ENCODE data around the gene ZNF467.

ZNF467 gene

GRCh38 chr7:149735181-149735602 lies 38.2 kb downstream of the ZNF467 start:
- Histone ChIP-seq H2AFZ (ENCODE audit: low read length) (no peak overlapping the region), H3K79me2 (ENCODE audit: low read length) (no peaks in the 10 kb centered on the region), H3K27ac (ENCODE audit: low read length) (no peak overlapping the region), H3K9ac (ENCODE audit: low read length) (no peak overlapping the region), H3K4me2 (ENCODE audit: low read depth, low read length) (no peak overlapping the region), H3K36me3 (replicated peaks; ENCODE audit: insufficient read depth, low read length) (no peaks in the 10 kb centered on the region), H3K27me3 (replicated peaks; ENCODE audit: insufficient read depth, low read length) (no peaks in the 10 kb centered on the region), H3K4me1 (ENCODE audit: low read length) (no peaks in the 10 kb centered on the region), H3K9me3 (replicated peaks; ENCODE audit: insufficient read depth, low read length) (no peaks in the 10 kb centered on the region), H3F3A (ENCODE audit: insufficient read depth, low read length) (no peaks in the 10 kb centered on the region), H4K20me1 (ENCODE audit: insufficient read depth, low read length) (no peaks in the 10 kb centered on the region), H3K9me2 (replicated peaks; ENCODE audit: insufficient read depth, low read length) (no peaks in the 10 kb centered on the region), H3K4me3 (ENCODE audit: low read length) (no peak overlapping the region)
- DNase-seq: no peak
- TF ChIP-seq EZH2 (optimal IDR thresholded peaks at IDR 0.05; ENCODE audit: low read depth, low read length): no peak
- TF ChIP-seq EZH2phosphoT487 (IDR thresholded peaks at IDR 0.05; ENCODE audit: low read length): no peak
- TF ChIP-seq CTCF (IDR thresholded peaks at IDR 0.05; ENCODE audit: low read length): no peak

GRCh38 chr7:149734791-149735075 lies 38.7 kb downstream of the ZNF467 start:
- H3K9me2 ChIP-seq (replicated peaks; ENCODE audit: insufficient read depth, low read length): no peaks in the 10 kb centered on the region
- no peaks in the 10 kb centered on the region for H4K20me1 ChIP-seq (ENCODE audit: insufficient read depth, low read length)
- no peaks in the 10 kb centered on the region for H3K36me3 ChIP-seq (replicated peaks; ENCODE audit: insufficient read depth, low read length)
- no peak overlapping the region for H3K9ac ChIP-seq (ENCODE audit: low read length)
- DNase-seq: no peak
- no peak for TF ChIP-seq EZH2 (optimal IDR thresholded peaks at IDR 0.05; ENCODE audit: low read depth, low read length)
- no peak for TF ChIP-seq CTCF (IDR thresholded peaks at IDR 0.05; ENCODE audit: low read length)
- TF ChIP-seq EZH2phosphoT487 (IDR thresholded peaks at IDR 0.05; ENCODE audit: low read length): no peak
- H3F3A ChIP-seq (ENCODE audit: insufficient read depth, low read length): no peaks in the 10 kb centered on the region
- H3K9me3 ChIP-seq (replicated peaks; ENCODE audit: insufficient read depth, low read length): no peaks in the 10 kb centered on the region
- H3K4me3 ChIP-seq (ENCODE audit: low read length): no peak overlapping the region
- no peak overlapping the region for H3K27ac ChIP-seq (ENCODE audit: low read length)
- H3K4me1 ChIP-seq (ENCODE audit: low read length): no peaks in the 10 kb centered on the region
- no peak overlapping the region for H3K4me2 ChIP-seq (ENCODE audit: low read depth, low read length)
- H3K79me2 ChIP-seq (ENCODE audit: low read length): no peaks in the 10 kb centered on the region
- H2AFZ ChIP-seq (ENCODE audit: low read length): no peak overlapping the region
- no peaks in the 10 kb centered on the region for H3K27me3 ChIP-seq (replicated peaks; ENCODE audit: insufficient read depth, low read length)

- H3K4me2 ChIP-seq (ENCODE audit: low read depth, low read length): no peak overlapping the region
- H3K9ac ChIP-seq (ENCODE audit: low read length): no peak overlapping the region
- no peaks in the 10 kb centered on the region for H3F3A ChIP-seq (ENCODE audit: insufficient read depth, low read length)
- H3K4me3 ChIP-seq (ENCODE audit: low read length): no peak overlapping the region
- no peaks in the 10 kb centered on the region for H3K9me3 ChIP-seq (replicated peaks; ENCODE audit: insufficient read depth, low read length)
- no peak for DNase-seq
- no peaks in the 10 kb centered on the region for H3K36me3 ChIP-seq (replicated peaks; ENCODE audit: insufficient read depth, low read length)
- H3K27me3 ChIP-seq (replicated peaks; ENCODE audit: insufficient read depth, low read length): no peaks in the 10 kb centered on the region
- no peaks in the 10 kb centered on the region for H3K4me1 ChIP-seq (ENCODE audit: low read length)
- H4K20me1 ChIP-seq (ENCODE audit: insufficient read depth, low read length): no peaks in the 10 kb centered on the region
- H2AFZ ChIP-seq (ENCODE audit: low read length): no peak overlapping the region
- no peaks in the 10 kb centered on the region for H3K79me2 ChIP-seq (ENCODE audit: low read length)
- H3K9me2 ChIP-seq (replicated peaks; ENCODE audit: insufficient read depth, low read length): no peaks in the 10 kb centered on the region
- no peak overlapping the region for H3K27ac ChIP-seq (ENCODE audit: low read length)
- TF ChIP-seq EZH2phosphoT487 (IDR thresholded peaks at IDR 0.05; ENCODE audit: low read length): no peak
- no peak for TF ChIP-seq EZH2 (optimal IDR thresholded peaks at IDR 0.05; ENCODE audit: low read depth, low read length)
- no peak for TF ChIP-seq CTCF (IDR thresholded peaks at IDR 0.05; ENCODE audit: low read length)
Observed at GRCh38 chr7:149733924-149734790, 39.2 kb downstream of the ZNF467 start.
